Measurements from ENCODE around the gene EMC10. TPM values are rescaled to one million over a fixed set of nuclear protein-coding genes. Genes with fewer than 3 reads are reported as not detected.

Gene EMC10
- total and polyA plus RNA-seq, 2 of the 4 experiments (the other 2 are of a cell fraction) = 11.3 to 90.9 TPM

- no peak for TF ChIP-seq BHLHE40 (IDR thresholded peaks at IDR 0.05; ENCODE audit: low read depth, low read length)
- TF ChIP-seq MAZ (IDR thresholded peaks at IDR 0.05; ENCODE audit: borderline replicate concordance, low read depth, low read length) = no peak
- no peak for TF ChIP-seq CEBPB (IDR thresholded peaks at IDR 0.05; ENCODE audit: low read depth, low read length)
- no peak for TF ChIP-seq USF2 (IDR thresholded peaks at IDR 0.05; ENCODE audit: low read depth, low read length)
- no peak for TF ChIP-seq MAFK (IDR thresholded peaks at IDR 0.05; ENCODE audit: low read depth, low read length)
- no peak for TF ChIP-seq RFX5 (IDR thresholded peaks at IDR 0.05; ENCODE audit: low read depth, low read length)
- TF ChIP-seq CTCF (conservative IDR thresholded peaks at IDR 0.05; ENCODE audit: low read depth, low read length) = no peak
- TF ChIP-seq FOS (IDR thresholded peaks at IDR 0.05; ENCODE audit: low read depth, low read length) = no peak
- no peak for TF ChIP-seq NFE2L2 (IDR thresholded peaks at IDR 0.05; ENCODE audit: low read depth, low read length)
- no peak for TF ChIP-seq POLR2A (IDR thresholded peaks at IDR 0.05; ENCODE audit: low read depth, low read length)
- TF ChIP-seq CHD1 (IDR thresholded peaks at IDR 0.05; ENCODE audit: low read depth, low read length) = no peak
- no peak for TF ChIP-seq ELK1 (IDR thresholded peaks at IDR 0.05; ENCODE audit: borderline replicate concordance, low read depth, low read length)
- TF ChIP-seq MXI1 (IDR thresholded peaks at IDR 0.05; ENCODE audit: borderline replicate concordance, low read depth, low read length) = no peak
- TF ChIP-seq SMC3 (IDR thresholded peaks at IDR 0.05; ENCODE audit: low read depth, low read length) = no peak
- no peak for TF ChIP-seq RAD21 (IDR thresholded peaks at IDR 0.05; ENCODE audit: low read length)
- TF ChIP-seq RCOR1 (IDR thresholded peaks at IDR 0.05; ENCODE audit: insufficient replicate concordance, low read length) = no peak
- H4K91ac ChIP-seq (ENCODE audit: insufficient read depth, low read depth, low read length) = no peak overlapping the region
- H3K9me3 ChIP-seq (ENCODE audit: control insufficient read depth, insufficient read depth, low read length) = no peaks in the 10 kb centered on the region
- no peak overlapping the region for H4K8ac ChIP-seq (ENCODE audit: low read depth in 2 of 2, low read length in 2 of 2)
- H3K14ac ChIP-seq (replicated peaks; ENCODE audit: low read depth, low read length) = no peak overlapping the region
- H2AK9ac ChIP-seq (replicated peaks; ENCODE audit: low read depth, low read length, poor library complexity) = no peak overlapping the region
- H3K4me3 ChIP-seq (ENCODE audit: insufficient read depth, low read depth, low read length) = no peak overlapping the region
- no peaks in the 10 kb centered on the region for H4K20me1 ChIP-seq (ENCODE audit: insufficient read depth, low read length)
- H4K5ac ChIP-seq (ENCODE audit: low read depth, low read length) = no peak overlapping the region
- H2AK5ac ChIP-seq (ENCODE audit: low read depth, low read length) = no peak overlapping the region
- H3K27me3 ChIP-seq (ENCODE audit: control insufficient read depth, insufficient read depth, low read length) = peaks cover 2% of the 10 kb centered on the region; the same call in 1 of the 2 replicates
- no peak overlapping the region for H3K4me2 ChIP-seq (ENCODE audit: low read depth, low read length)
- no peak overlapping the region for H3K56ac ChIP-seq (ENCODE audit: extremely low read depth, insufficient read depth, low read length)
- no peak overlapping the region for H2BK120ac ChIP-seq (ENCODE audit: low read depth, low read length)
- H3K27ac ChIP-seq (ENCODE audit: insufficient read depth, low read length) = no peak overlapping the region
- POLR2A ChIA-PET (ENCODE audit: unreplicated experiment) = no interaction called here
- H3K9ac ChIP-seq (ENCODE audit: low read depth, low read length) = no peak overlapping the region
- no peak overlapping the region for H3K18ac ChIP-seq (ENCODE audit: low read depth, low read length)
- H3K79me1 ChIP-seq (ENCODE audit: low read depth in 1 of 2, low read length in 2 of 2) = no peaks in the 10 kb centered on the region
- no peak overlapping the region for H2BK15ac ChIP-seq (ENCODE audit: low read depth, low read length)
- H2AFZ ChIP-seq (replicated peaks; ENCODE audit: low read length, poor library complexity) = no peak overlapping the region
- WGBS, 2 experiments (ENCODE audit: extremely low coverage in 2 of 2, insufficient read length in 1 of 2) = 65% methylated on average over 7 of the region's 14 CpGs; no CpG with 5 or more reads in 1 of the 2 experiments
- in situ Hi-C loops (cut with MboI; ENCODE audit: low sequenced_read_pairs) = no loop called here
- dilution Hi-C loops (cut with HindIII; ENCODE audit: low sequenced_read_pairs, unreplicated experiment) = no loop called here
- H3K4me1 ChIP-seq (ENCODE audit: control insufficient read depth, insufficient read depth, low read length) = no peaks in the 10 kb centered on the region
- intact Hi-C loops (cut with micrococcal nuclease) = no loop called here
- no peak overlapping the region for H2BK20ac ChIP-seq (ENCODE audit: low read depth, low read length)
- no peak overlapping the region for H2BK5ac ChIP-seq (ENCODE audit: low read depth, low read length, poor library complexity, severe bottlenecking)
- no TSS peak for BruUV-seq (replicated peaks)
- H3K4ac ChIP-seq (ENCODE audit: low read depth, low read length) = no peak overlapping the region
- DNase-seq = no peak
- CTCF ChIA-PET = no interaction called here
- no peak for ATAC-seq (ENCODE audit: low read depth)
- H3K9me1 ChIP-seq (ENCODE audit: insufficient read depth, low read length) = no peaks in the 10 kb centered on the region
- H3K23ac ChIP-seq (ENCODE audit: low read depth, low read length) = no peak overlapping the region
- no peaks in the 10 kb centered on the region for H3K36me3 ChIP-seq (ENCODE audit: control insufficient read depth, insufficient read depth, low read length)
Observed at GRCh38 chr19:50449236-50449899, 26.9 kb upstream of the EMC10 start.

All from IMR-90 (cell line).